GM12875 (cell line): ENCODE data around the gene MIPOL1.

Experiments
- H3K4me3 ChIP-seq: one replicate; pipeline ENCODE4 v1.5.1; 2011; ENCODE audit warnings: low read depth, low read length, control low read depth
- TF ChIP-seq, protein P1 (sequence below): IDR thresholded peaks from 2 replicates; pipeline ENCODE4 v1.5.1; 2011; ENCODE audit warnings: low read depth, mild to moderate bottlenecking, control low read depth, inconsistent platforms, low read length, moderate library complexity, borderline replicate concordance; ENCODE audit not compliant: insufficient read depth

Gene MIPOL1

DNA sequence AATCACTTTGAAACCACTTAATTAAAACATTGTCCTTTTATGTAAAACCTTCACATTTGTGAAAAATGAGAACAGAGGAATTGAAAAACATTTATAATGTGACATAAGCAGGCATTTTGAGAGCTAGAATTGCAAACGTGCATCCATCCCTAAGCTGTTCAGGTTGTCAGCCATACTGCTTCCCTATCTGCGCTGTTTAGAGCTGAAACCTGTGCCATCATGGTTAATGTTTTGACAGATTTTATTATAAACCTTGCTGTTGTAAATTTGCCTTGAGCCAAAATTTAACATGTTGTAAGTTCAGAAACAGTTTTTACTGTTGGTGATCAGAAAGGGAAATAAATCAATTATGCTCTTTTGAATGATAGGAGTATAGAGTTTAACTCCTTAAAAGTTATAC, 365.5 kb downstream of the MIPOL1 start:
- no peak overlapping the region for H3K4me3 ChIP-seq
- TF ChIP-seq, protein P1, sequence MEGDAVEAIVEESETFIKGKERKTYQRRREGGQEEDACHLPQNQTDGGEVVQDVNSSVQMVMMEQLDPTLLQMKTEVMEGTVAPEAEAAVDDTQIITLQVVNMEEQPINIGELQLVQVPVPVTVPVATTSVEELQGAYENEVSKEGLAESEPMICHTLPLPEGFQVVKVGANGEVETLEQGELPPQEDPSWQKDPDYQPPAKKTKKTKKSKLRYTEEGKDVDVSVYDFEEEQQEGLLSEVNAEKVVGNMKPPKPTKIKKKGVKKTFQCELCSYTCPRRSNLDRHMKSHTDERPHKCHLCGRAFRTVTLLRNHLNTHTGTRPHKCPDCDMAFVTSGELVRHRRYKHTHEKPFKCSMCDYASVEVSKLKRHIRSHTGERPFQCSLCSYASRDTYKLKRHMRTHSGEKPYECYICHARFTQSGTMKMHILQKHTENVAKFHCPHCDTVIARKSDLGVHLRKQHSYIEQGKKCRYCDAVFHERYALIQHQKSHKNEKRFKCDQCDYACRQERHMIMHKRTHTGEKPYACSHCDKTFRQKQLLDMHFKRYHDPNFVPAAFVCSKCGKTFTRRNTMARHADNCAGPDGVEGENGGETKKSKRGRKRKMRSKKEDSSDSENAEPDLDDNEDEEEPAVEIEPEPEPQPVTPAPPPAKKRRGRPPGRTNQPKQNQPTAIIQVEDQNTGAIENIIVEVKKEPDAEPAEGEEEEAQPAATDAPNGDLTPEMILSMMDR, result no peak

DNA sequence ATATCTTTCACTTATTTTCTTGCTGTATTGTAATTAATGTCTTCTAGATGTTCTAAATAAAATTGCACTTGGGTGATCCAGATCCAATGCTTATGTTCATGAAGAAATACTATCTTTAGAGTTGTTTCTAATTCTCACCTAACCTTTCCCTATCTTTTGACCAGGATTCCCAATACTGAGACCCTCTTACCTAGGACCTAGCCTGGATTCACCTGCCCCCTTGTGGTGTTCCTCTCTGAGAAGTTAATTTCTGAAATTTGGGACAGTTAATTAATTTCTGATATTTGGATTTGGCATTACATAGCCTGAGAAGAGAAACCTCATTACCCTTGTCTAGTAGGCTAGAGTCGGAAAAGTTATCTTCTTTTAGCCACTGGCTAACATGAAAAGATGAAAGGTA, 367.8 kb downstream of the MIPOL1 start:
- TF ChIP-seq, protein P1, result no peak
- H3K4me3 ChIP-seq, result no peak overlapping the region

DNA sequence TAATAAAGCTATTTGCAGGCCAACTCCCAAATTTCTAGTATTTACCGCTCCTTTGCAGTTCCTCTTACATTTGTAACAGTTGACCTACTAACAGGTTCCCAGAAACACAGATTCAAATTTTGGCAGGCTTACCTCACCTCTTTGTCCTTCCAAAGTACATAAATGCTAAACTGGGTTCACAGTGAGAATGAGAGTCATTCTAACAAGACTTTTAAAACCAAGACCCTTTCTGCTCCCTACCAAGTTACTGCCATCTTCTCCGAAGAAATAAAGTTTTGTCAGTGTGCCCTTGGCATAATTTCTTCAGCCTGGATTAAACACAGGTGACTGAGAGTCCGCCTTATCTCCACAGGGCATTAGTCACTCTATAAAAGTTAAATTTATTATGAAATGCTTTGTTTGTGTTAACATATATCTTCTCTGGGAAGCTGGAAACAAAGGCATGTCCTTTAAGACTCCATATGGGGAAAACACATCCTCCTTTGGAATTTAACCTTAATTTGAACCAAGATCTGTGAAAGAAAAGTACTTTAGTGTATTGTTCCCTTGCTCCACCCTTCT, 369.2 kb downstream of the MIPOL1 start:
- H3K4me3 ChIP-seq, result no peak overlapping the region

DNA sequence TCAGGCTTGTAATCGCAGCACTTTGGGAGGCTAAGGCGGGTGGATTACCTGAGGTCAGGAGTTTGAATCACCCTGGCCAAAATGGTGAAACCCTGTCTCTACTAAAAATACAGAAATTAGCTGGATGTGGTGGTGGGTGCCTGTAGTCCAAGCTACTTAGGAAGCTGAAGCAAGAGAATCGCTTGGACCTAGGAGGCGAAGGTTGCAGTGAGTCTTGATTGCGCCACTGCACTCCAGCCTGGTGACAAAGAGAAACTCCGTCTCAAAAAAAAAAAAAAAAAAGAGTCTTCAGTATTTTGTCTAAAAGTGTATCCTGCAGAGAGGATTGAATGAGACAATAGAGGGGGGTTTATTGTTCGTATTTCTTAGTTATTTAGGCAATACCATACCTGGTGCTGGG, 372.0 kb downstream of the MIPOL1 start:
- TF ChIP-seq, protein P1, result no peak
- no peak overlapping the region for H3K4me3 ChIP-seq

More for the DNA sequence above, 369.2 kb downstream of the MIPOL1 start:
- TF ChIP-seq, protein P1, result no peak

DNA sequence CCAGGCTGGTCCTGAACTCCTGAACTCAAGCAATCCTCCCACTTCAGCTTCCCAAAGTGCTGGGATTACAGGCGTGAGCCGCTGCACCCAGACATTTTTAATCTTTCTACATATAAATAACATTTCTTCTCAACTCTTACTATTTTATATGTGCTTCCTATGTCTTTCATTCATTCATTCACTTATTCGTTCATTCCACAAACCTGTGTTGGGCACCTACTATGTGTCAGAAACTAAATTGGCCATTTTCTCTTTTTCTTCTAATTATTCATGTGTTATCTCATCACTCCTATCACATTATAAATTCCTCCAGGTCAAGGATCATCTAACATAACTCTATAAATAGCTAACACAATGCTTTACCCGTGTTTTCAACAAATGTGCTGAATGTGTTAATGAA, 373.7 kb downstream of the MIPOL1 start:
- TF ChIP-seq, protein P1, result no peak
- no peak overlapping the region for H3K4me3 ChIP-seq

DNA sequence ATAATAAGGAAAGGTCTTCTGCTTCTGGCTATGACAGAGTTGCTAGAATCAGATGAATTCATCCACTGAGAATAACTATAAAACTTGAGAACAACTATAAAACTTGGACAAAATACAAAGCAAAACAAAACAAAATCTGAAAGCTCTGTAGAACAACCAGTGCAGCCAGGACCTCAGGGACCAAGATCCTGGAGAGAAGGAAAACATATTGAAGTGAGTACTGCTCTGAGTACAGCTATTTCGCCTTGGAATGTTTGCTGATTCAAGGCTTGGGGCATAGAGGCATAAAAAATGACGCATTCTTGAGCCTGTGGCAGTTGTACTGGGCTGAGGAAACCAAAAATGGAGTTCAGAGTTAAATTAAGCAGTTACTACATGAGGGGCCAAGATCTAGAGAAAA, 375.6 kb downstream of the MIPOL1 start:
- TF ChIP-seq, protein P1, result no peak
- no peak overlapping the region for H3K4me3 ChIP-seq

DNA sequence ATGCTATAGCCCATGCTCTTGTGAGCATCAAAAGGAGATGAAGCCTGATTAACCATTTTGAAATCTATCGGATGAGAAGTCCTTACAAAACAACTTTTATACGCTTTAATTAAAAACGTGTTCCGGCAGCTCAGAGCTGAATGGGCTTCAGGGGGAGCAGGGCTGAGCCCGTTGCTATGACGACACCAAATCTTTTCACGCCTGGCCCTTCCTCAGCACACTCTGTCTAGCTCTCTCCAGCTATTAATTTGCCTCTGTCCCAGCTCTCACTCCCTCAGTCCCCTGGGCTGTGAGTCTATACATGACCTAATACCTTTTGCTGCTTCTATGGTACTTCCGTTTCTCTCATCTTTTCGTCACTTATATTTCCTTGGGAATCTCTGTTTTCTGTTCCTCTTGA, 381.5 kb downstream of the MIPOL1 start:
- H3K4me3 ChIP-seq, result no peak overlapping the region

More for the DNA sequence above, 381.5 kb downstream of the MIPOL1 start:
- TF ChIP-seq, protein P1, result no peak
